HFFc6 (cell line): ENCODE data around the gene PLIN4. TPM values are rescaled to one million over a fixed set of nuclear protein-coding genes. Genes with fewer than 3 reads are reported as not detected.
A peak's percentile ranks its signal among the peaks of the same experiment; 100 is the strongest.

ENCODE experiments used
- DNase-seq: peaks from one replicate; pipeline ENCODE4 v3.0.0-alpha.2; 2018
- H3K27ac Mint-ChIP-seq: 2 replicates; pipeline ENCODE4 v1.8.0; 2020; ENCODE audit warnings: mild to moderate bottlenecking, mixed read lengths
- H3K27me3 Mint-ChIP-seq: 2 replicates; pipeline ENCODE4 v1.8.0; 2021; ENCODE audit warnings: mild to moderate bottlenecking, moderate library complexity, mixed read lengths; ENCODE audit not compliant: insufficient read depth
- H3K36me3 Mint-ChIP-seq: 2 replicates; pipeline ENCODE4 v1.8.0; 2021; ENCODE audit warnings: low read depth, mixed read lengths
- H3K4me1 Mint-ChIP-seq: 2 replicates; pipeline ENCODE4 v1.8.0; 2020; ENCODE audit warnings: low read depth, mixed read lengths
- H3K4me3 Mint-ChIP-seq: 2 replicates; pipeline ENCODE4 v1.8.0; 2020; ENCODE audit warnings: mild to moderate bottlenecking, moderate library complexity, mixed read lengths
- H3K9me3 Mint-ChIP-seq: 2 replicates; pipeline ENCODE4 v1.8.0; 2020; ENCODE audit warnings: mild to moderate bottlenecking, mixed read lengths
- CTCF ChIP-seq: fragments of 200-600 bp; sonication (generic); IDR thresholded peaks from 2 replicates; pipeline ENCODE4 v1.5.0; 2021; ENCODE audit warnings: antibody characterized with exemption, mild to moderate bottlenecking
- total RNA-seq, 6 experiments: library from RNA; stranded (reverse); fragmentation: NEBNext Ultra II Directional; extraction: Animal tissue kit (Norgen Biotek cat#: 25700); gene quantifications; 2 replicates in 1 of 6; 3 replicates in 5 of 6; pipeline ENCODE4 v1.2.3, GENCODE V29; 2021

Gene PLIN4
- total RNA-seq, 6 experiments from 2014 or later = not detected

GRCh38 chr19:4550479-4551050, 32.3 kb upstream of the PLIN4 start:
- H3K27me3 Mint-ChIP-seq = no peaks in the 10 kb centered on the region; the same call in 1 of the 2 replicates
- H3K4me1 Mint-ChIP-seq = no peaks in the 10 kb centered on the region
- H3K4me3 Mint-ChIP-seq = no peak overlapping the region
- TF ChIP-seq CTCF = no peak
- H3K9me3 Mint-ChIP-seq = no peaks in the 10 kb centered on the region
- no peaks in the 10 kb centered on the region for H3K36me3 Mint-ChIP-seq
- H3K27ac Mint-ChIP-seq = no peak overlapping the region
- DNase-seq = no peak

- Mint-ChIP-seq H3K27ac (no peak overlapping the region), H3K36me3 (no peaks in the 10 kb centered on the region), H3K4me3 (no peak overlapping the region), H3K4me1 (no peaks in the 10 kb centered on the region), H3K9me3 (no peaks in the 10 kb centered on the region), H3K27me3 (no peaks in the 10 kb centered on the region; the same call in 1 of the 2 replicates)
- TF ChIP-seq CTCF = no peak
- no peak for DNase-seq
These were observed 31.7 kb upstream of the PLIN4 start for GRCh38 chr19:4550018-4550417.

- no peak for DNase-seq
- H3K4me1 Mint-ChIP-seq = no peaks in the 10 kb centered on the region
- H3K27ac Mint-ChIP-seq = no peak overlapping the region
- H3K9me3 Mint-ChIP-seq = no peaks in the 10 kb centered on the region
- no peaks in the 10 kb centered on the region for H3K36me3 Mint-ChIP-seq
- H3K27me3 Mint-ChIP-seq = no peaks in the 10 kb centered on the region; the same call in 1 of the 2 replicates
- no peak for TF ChIP-seq CTCF
- H3K4me3 Mint-ChIP-seq = no peak overlapping the region
These were observed 29.9 kb upstream of the PLIN4 start for GRCh38 chr19:4548238-4548584.

- no peak for DNase-seq
- Mint-ChIP-seq H3K27ac (no peak overlapping the region), H3K4me3 (no peak overlapping the region), H3K27me3 (no peaks in the 10 kb centered on the region; the same call in 1 of the 2 replicates), H3K4me1 (no peaks in the 10 kb centered on the region), H3K9me3 (no peaks in the 10 kb centered on the region), H3K36me3 (no peaks in the 10 kb centered on the region)
- peak; percentile 53 for TF ChIP-seq CTCF
These were observed 29.3 kb upstream of the PLIN4 start for GRCh38 chr19:4547303-4548237.

- H3K4me3 Mint-ChIP-seq = no peak overlapping the region
- H3K36me3 Mint-ChIP-seq = no peaks in the 10 kb centered on the region; the same call in 1 of the 2 replicates
- no peak overlapping the region for H3K27ac Mint-ChIP-seq
- H3K27me3 Mint-ChIP-seq = peaks cover 9% of the 10 kb centered on the region
- no peaks in the 10 kb centered on the region for H3K9me3 Mint-ChIP-seq
- TF ChIP-seq CTCF = no peak
- DNase-seq = no peak
- no peaks in the 10 kb centered on the region for H3K4me1 Mint-ChIP-seq
These were observed 25.8 kb upstream of the PLIN4 start for GRCh38 chr19:4543842-4544647.
